IPS DF 4.7 (cell line): Measurements from ENCODE around the gene GRM5.

Experiments
- DNase-seq: peaks from one replicate; pipeline ENCODE4 v3.0.0-alpha.2; 2013; ENCODE audit warnings: low spot score; ENCODE audit errors: extremely low read depth

The GRM5 gene

GRCh38 chr11:88619656-88620385, 446.0 kb downstream of the GRM5 start:
- DNase-seq: no peak

- no peak for DNase-seq
Measured at GRCh38 chr11:88619071-88619425, 446.7 kb downstream of the GRM5 start.

- DNase-seq: no peak
Measured at GRCh38 chr11:88618327-88619070, 447.3 kb downstream of the GRM5 start.

DNA sequence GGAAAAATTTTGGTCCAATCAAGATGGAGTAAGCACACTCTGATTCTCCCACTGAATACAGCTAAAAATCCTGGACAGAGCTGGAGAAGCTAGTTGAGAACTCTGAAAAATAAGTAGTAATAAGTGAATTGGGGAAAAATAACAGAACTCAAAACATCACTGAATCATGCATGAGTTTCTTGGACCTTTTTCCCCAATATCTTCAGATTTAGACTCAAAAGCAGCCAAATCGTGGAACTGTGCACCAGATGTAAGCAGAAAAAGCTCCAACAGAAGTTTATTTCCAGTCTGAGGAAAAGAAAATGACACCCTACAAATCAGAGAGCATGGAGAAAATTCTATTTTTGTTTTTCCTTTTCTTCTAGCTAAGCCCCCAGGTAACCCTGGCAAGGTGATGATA, 448.6 kb downstream of the GRM5 start:
- DNase-seq: no peak

DNA sequence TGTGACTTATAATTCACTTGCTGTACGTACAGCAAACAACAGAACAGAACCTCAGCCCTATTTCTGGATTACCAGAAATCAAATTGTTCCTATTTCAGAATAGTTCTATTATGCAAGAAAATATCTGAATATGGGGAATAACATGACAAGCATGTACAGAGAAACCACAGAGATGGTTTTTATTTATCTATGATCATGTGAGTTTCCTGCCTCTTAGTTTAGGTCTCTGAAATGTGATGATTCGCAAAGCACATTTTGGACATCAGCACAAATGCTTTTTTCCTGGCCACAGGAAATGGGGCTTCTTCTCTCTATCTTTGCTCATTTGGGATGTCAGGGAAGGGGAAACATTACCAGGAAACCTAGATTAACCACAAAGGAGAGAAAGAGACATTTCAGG, 461.5 kb downstream of the GRM5 start:
- no peak for DNase-seq

DNA sequence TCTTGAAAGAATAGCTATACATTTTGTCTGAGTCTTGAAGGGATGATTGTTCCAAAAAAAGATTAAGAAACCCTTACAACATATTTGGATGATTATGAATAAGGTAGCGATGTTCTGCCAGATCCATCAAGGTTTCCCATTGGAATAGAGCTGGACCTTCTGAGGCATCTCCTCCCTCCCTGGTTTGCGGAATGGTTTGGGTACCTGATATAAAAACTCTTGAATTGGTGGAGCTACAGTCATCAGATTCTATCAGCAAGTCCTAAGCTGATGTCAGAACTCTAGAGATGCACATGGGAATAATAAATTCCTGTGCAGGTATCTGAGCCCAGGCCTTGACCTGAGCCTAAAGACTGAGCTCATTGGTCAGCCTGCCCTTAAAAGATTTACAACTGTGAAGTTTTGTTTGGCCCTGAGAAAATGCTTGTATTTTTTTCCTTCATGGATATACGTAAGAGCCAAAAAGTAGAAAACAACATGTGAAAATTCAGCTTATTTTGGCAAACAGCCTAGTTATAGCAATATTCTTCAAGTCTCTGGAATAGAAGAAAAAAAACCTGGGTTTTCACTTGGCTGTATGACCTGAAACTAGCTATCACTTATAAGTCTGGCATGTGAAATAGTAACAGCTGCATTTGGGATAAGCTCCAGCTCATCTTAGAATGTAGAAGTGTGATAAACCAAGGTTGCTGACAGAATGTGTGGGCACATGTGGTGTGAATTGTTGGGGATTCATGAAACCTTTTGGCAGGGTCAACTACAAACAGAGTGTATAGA, 462.5 kb downstream of the GRM5 start:
- DNase-seq: no peak

GRCh38 chr11:88597387-88597786, 468.4 kb downstream of the GRM5 start:
- DNase-seq: no peak

DNA sequence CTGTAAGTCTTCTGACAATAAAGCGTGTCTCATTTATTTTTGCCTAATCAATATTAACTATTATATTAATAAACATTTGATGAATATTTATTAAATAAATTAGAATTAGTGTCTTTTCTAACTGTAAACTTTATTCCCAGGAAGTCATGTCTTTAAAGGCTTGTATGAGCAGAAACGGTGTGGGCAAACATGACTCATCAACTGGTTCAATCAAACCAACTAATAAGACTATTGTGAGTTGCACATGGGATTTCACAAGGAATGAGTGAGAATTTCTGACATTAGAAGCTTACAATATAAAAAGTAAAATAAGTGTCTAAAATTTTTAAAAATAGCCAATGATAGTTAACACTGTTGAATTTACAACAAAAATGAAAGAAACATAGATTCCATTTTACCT, 469.0 kb downstream of the GRM5 start:
- no peak for DNase-seq

DNA sequence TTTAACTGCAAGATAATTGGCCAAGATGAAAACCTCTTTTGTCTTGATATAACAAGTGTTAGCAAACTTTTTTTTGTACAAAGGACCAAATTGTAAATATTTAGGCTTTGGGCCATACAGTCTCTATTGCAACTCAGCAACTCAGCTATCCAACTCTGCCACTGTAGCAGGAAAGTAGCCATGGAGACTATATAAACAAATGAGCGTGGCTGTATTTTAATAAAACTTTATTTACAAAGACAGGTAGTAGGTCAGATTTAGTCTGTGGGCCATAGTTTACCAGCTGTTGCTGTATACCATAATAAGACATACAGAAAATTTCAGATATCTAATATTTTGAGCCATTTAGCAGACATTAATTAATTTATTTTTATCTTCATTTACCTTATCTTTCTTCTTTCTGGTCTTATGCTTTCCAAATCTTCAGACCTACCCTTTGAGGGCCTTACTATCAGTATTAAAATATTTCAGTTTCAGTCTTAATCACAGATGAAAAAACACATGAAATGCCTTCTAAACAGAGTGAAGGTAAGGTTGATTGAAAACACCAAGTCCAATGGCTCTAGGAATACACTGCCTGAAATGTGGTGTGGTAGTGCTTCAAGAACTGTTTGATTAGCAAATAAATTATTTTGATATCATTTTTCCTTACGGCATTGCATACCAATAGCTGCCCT, 471.4 kb downstream of the GRM5 start:
- no peak for DNase-seq

GRCh38 chr11:88590361-88590760, 475.4 kb downstream of the GRM5 start:
- DNase-seq: no peak

- no peak for DNase-seq
Measured at GRCh38 chr11:88583251-88583650, 482.5 kb downstream of the GRM5 start.

DNA sequence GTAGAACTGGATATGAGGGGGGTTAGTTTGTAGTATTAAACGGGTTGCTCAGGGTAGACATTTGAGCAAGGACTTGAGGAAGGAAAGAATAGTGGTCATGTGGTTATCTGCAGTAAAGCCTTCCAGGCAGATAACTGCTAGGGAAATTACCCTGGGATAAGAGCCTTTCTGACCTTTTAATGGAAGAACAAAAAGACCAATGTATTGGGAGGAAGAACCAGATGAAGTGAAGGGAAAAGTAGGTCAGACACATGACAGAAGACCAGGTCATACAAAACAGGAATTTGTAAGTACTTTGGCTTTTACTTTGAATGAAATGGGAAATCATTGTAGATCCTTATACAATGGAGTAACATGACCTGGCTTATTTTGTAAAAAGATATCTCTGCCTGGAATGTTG, 486.3 kb downstream of the GRM5 start:
- DNase-seq: no peak

GRCh38 chr11:88576741-88577140, 489.0 kb downstream of the GRM5 start:
- DNase-seq: no peak

GRCh38 chr11:88575916-88576315, 489.9 kb downstream of the GRM5 start:
- DNase-seq: no peak

DNA sequence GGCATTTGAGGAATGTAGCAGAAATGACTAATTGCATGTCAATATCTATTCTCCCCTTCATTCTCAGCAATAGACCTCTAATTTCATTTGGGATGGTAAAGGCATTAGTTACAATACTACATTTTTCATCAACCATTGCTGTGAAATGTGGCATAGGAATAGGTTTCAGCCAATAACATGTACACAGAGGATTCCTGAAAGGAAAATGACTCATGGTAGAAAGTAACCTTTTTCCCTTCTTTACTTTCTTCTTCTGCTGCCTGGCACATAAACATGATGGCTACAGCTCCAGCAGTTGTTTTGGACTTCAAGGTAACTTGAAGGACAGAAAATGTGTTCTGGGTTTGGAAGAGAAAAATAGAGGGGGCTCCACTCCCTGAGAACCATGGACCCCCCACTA, 496.4 kb downstream of the GRM5 start:
- DNase-seq: no peak

DNA sequence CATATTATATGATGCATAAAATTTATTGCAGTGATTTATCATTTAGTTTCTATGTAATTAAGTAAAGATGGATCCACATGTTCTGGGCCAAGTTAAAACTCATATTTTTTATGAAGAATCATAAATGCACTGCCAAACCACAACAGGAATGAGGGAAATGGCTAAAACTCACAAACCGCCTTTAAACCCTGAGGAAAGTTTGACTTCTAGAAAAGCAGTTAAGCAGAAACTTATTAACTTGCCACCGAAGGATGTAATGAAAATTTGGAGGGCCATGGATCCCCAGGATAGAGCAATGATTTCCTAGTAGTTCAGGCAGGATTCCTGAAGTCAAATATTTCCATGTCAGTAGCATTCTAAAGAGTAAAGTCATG, 510.0 kb downstream of the GRM5 start:
- no peak for DNase-seq

GRCh38 chr11:88555018-88555828, 510.6 kb downstream of the GRM5 start:
- DNase-seq: no peak

DNA sequence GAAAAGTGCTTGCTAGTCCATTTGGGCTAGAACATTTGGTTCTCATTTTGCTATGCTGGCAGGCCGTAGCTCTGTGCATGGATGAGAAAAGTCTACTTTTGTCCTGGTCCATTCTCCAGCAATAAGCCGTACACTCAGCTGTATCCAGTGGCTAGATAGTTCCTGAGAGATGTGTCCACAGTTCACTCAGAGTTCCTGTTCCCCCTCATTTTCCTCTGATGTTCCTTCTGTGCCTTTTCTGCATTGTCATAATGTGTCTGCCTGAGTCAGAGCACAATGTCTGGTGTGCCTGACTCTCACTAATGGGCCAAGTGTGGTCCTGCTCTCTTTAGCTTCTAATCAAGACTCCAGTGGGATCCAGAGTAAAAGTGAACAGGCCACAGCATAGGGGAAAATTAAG, 512.6 kb downstream of the GRM5 start:
- no peak for DNase-seq

DNA sequence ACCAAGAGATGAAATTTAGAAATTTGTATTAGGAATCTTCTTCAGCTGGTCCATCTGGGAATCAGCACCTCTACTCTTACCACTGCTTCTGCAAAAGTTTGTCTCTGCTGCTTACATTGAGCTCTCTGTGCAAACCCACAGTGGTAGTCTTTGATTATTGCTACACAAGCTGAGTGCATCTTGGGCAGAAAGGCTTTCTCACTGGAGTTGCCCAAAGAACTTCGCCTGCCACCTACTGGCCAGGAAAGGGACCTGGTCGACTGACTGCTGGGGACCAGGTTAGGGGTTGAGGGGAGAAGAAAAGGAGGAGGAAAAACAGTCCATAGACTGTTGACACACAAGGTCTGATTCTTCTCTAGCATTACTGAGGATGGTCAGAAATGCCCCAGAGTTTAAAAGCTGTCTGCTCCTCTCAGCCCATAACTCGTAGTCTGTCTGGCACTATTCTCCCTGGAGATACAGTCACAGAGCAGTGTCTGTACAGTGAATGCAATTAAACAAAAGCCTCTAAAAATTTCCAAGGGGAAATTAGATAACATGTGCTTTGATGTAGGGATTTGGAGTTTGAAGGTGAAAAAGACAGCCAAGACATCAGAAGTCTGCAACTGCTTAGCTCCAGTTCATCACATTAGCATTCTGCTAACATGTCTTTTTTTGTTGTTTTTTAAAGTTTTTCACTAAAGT, 513.3 kb downstream of the GRM5 start:
- peak; percentile 38 for DNase-seq

DNA sequence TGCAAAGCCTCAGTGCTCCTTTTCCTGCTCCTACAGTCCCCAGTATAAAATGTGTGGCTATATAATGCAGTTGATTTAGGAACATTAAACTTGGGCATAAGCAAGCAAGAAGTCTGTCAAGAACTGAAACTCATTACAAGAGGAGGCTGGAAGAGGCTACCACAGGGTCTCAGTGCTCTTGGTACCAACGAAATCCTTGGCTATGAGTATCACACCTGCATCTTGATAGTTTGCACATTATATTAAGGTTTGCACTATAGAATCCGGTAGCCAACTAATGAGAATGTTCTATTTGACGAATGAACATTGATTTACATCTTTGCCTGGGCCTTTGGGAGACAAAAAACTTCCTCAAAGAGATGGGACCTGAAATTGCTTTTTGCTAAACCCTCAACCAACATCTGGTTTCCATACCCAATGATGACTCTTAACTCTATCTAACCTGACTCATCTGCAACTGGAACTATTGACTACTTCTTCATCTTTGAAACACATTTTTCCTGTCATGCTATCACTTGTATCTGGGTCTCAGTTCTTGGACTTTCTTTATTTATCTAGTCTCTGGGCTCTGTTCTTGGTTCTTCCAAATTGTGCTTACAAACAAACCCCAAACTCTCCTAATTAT, 521.0 kb downstream of the GRM5 start:
- DNase-seq: no peak
